Measurements from ENCODE around the gene ATP5F1E.
"Not testable (repeated sequence)": the region's sequence is repeated elsewhere in the genome, so short reads cannot be mapped to it uniquely, and the experiment has no call there.

Gene ATP5F1E

GRCh38 chr20:58985656-58986055, 46.5 kb downstream of the ATP5F1E start:
- Histone ChIP-seq H3K9ac (ENCODE audit: low read length) (no peak overlapping the region), H3K36me3 (ENCODE audit: control insufficient read depth, insufficient read depth, low read length, severe bottlenecking) (peaks cover 43% of the 10 kb centered on the region), H3K9me3 (ENCODE audit: control insufficient read depth, low read length) (no peaks in the 10 kb centered on the region), H3K27me3 (replicated peaks; ENCODE audit: control insufficient read depth, insufficient read depth, low read length) (no peaks in the 10 kb centered on the region), H3K4me1 (ENCODE audit: control insufficient read depth, insufficient read depth, low read length) (peaks cover 31% of the 10 kb centered on the region), H3K4me3 (ENCODE audit: low read length) (no peak overlapping the region)
- no peak for DNase-seq (ENCODE audit: low read depth)

DNA sequence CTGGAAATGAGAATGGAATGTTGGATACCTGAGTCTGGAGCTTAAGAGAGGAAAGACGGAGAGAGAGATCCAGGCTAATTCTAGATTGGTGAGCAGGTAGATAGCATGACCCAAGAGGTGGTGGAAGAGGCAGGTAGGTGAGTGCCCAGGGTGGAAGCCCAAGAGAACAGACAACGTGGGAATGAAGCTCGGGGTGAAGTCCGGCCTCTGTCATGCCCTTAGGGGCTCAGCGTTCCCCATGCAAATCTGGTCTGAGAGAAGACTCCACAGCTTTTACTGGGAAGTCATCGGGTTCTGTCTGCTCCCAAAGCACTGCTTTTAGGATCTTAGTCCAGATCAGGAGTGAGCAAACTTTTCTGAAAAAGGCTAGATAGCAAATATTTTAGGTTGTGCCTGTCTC, 47.4 kb downstream of the ATP5F1E start:
- DNase-seq (ENCODE audit: low read depth) = no peak
- no peak overlapping the region for H3K9ac ChIP-seq (ENCODE audit: low read length)
- H3K9me3 ChIP-seq (ENCODE audit: control insufficient read depth, low read length) = no peaks in the 10 kb centered on the region
- H3K36me3 ChIP-seq (ENCODE audit: control insufficient read depth, insufficient read depth, low read length, severe bottlenecking) = peaks cover 35% of the 10 kb centered on the region
- H3K4me1 ChIP-seq (ENCODE audit: control insufficient read depth, insufficient read depth, low read length) = peaks cover 34% of the 10 kb centered on the region
- H3K27me3 ChIP-seq (replicated peaks; ENCODE audit: control insufficient read depth, insufficient read depth, low read length) = no peaks in the 10 kb centered on the region
- no peak overlapping the region for H3K4me3 ChIP-seq (ENCODE audit: low read length)

GRCh38 chr20:58983115-58983468, 49.0 kb downstream of the ATP5F1E start:
- peaks cover 34% of the 10 kb centered on the region for H3K4me1 ChIP-seq (ENCODE audit: control insufficient read depth, insufficient read depth, low read length)
- not testable (repeated sequence) for H3K9ac ChIP-seq (ENCODE audit: low read length)

GRCh38 chr20:58982406-58983114, 49.6 kb downstream of the ATP5F1E start:
- DNase-seq (ENCODE audit: low read depth) = no peak
- peaks cover 14% of the 10 kb centered on the region for H3K36me3 ChIP-seq (ENCODE audit: control insufficient read depth, insufficient read depth, low read length, severe bottlenecking)
- H3K27me3 ChIP-seq (replicated peaks; ENCODE audit: control insufficient read depth, insufficient read depth, low read length) = no peaks in the 10 kb centered on the region
- H3K4me1 ChIP-seq (ENCODE audit: control insufficient read depth, insufficient read depth, low read length) = peaks cover 34% of the 10 kb centered on the region
- peak overlapping the region; percentile 94 for H3K4me3 ChIP-seq (ENCODE audit: low read length)
- H3K9me3 ChIP-seq (ENCODE audit: control insufficient read depth, low read length) = no peaks in the 10 kb centered on the region
- no peak overlapping the region for H3K9ac ChIP-seq (ENCODE audit: low read length)

More at GRCh38 chr20:58983115-58983468, 49.0 kb downstream of the ATP5F1E start:
- H3K27me3 ChIP-seq (replicated peaks; ENCODE audit: control insufficient read depth, insufficient read depth, low read length); H3K9me3 ChIP-seq (ENCODE audit: control insufficient read depth, low read length); DNase-seq (ENCODE audit: low read depth); H3K4me3 ChIP-seq (ENCODE audit: low read length): not testable (repeated sequence)
- H3K36me3 ChIP-seq (ENCODE audit: control insufficient read depth, insufficient read depth, low read length, severe bottlenecking) = peaks cover 19% of the 10 kb centered on the region

DNA sequence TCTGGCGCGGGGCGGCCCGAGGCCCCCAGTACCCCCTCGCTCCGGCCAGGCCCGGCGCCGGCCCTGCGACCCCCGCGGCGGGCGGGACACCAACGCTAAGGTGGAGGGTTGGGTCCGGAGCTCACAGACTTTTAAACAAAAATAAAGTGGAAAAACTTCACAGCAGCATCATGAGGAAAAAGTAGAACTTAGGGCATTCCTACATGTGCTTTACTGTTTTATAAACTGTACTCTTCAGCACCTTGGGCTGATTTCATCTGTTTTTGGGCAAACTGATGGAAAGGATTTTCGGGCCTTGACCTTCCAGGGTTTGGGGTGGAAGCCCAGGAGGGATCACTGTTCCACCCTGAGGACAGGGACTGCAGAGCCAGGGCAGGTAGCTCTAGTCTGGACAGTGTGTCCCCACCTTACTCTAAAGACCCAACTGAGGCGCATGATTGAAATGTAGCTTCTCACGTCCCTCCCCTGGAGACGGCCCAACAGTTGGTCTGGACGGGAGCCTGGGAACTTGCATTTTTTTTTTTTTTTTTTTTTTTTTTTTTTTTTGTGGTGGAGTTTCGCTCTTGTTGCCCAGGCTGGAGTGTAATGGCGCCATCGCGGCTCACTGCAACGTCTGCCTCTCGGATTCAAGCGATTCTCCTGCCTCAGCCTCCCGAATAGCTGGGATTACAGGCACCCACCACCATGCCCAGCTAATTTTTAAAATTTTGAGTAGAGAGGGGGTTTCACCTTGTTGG, 50.3 kb downstream of the ATP5F1E start:
- Histone ChIP-seq H3K9ac (ENCODE audit: low read length) (peak overlapping the region; percentile 90), H3K4me3 (ENCODE audit: low read length) (peak overlapping the region; percentile 94), H3K4me1 (ENCODE audit: control insufficient read depth, insufficient read depth, low read length) (peaks cover 34% of the 10 kb centered on the region), H3K36me3 (ENCODE audit: control insufficient read depth, insufficient read depth, low read length, severe bottlenecking) (peaks cover 6% of the 10 kb centered on the region), H3K9me3 (ENCODE audit: control insufficient read depth, low read length) (no peaks in the 10 kb centered on the region), H3K27me3 (replicated peaks; ENCODE audit: control insufficient read depth, insufficient read depth, low read length) (no peaks in the 10 kb centered on the region)
- peak; percentile 39 for DNase-seq (ENCODE audit: low read depth)

- Histone ChIP-seq H3K4me1 (ENCODE audit: control insufficient read depth, insufficient read depth, low read length) (peaks cover 33% of the 10 kb centered on the region), H3K9me3 (ENCODE audit: control insufficient read depth, low read length) (peaks cover 7% of the 10 kb centered on the region), H3K4me3 (ENCODE audit: low read length) (peak within 1 kb of the TSS; percentile 94), H3K9ac (ENCODE audit: low read length) (peak within 1 kb of the TSS; percentile 90), H3K27me3 (replicated peaks; ENCODE audit: control insufficient read depth, insufficient read depth, low read length) (no peaks in the 10 kb centered on the region), H3K36me3 (ENCODE audit: control insufficient read depth, insufficient read depth, low read length, severe bottlenecking) (no peaks in the 10 kb centered on the region)
- DNase-seq (ENCODE audit: low read depth) = peak; percentile 96
Measured at GRCh38 chr20:58980711-58981627, 51.2 kb downstream of the ATP5F1E start, which contains the start of gene NELFCD. Gene NELFCD (plus strand): TSS chr20:58981256. CDS start chr20:58981310, 54 bp downstream.

DNA sequence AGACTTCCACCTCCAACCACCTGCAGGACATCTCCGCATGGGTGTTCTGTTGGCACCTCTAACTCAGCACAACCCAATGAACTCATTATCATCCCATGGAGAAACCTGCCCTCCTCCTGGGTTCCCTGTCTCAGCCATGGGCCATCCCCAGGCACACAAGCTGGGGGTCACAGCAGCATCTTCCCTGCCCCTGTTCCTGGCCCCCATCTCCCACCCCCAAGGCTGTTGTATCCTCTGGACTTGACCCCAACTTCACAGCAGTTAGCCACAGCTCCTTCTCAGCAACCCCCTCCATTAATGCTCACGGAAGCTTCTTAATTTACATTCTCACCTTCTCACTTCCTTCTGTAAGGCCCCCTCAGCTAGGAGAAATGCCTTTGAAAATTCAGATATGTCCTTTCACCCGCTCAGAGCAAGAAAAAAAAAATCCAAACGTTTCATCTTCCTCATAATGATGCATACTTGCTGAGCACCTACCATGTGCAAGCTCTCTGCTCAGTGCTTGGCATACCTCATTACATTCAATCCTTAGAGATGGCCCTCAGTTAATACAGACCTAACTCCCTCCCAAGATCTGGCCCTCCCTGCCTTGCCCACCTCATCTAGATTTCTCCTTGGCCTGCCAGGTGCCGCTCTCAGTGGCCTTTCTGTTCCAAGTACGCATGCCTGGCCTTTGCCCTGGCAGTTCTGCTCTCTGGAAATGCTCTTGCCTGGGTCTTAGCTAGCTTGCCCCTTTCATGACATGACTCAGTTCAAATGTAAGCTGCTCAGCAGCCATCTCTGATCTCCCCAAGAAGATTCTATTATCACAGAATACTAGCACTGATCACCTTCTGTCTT, 53.6 kb downstream of the ATP5F1E start:
- H3K4me1 ChIP-seq (ENCODE audit: control insufficient read depth, insufficient read depth, low read length) = peaks cover 13% of the 10 kb centered on the region
- H3K4me3 ChIP-seq (ENCODE audit: low read length) = no peak overlapping the region
- H3K36me3 ChIP-seq (ENCODE audit: control insufficient read depth, insufficient read depth, low read length, severe bottlenecking) = no peaks in the 10 kb centered on the region
- H3K27me3 ChIP-seq (replicated peaks; ENCODE audit: control insufficient read depth, insufficient read depth, low read length) = no peaks in the 10 kb centered on the region
- peaks cover 18% of the 10 kb centered on the region for H3K9me3 ChIP-seq (ENCODE audit: control insufficient read depth, low read length)
- no peak for DNase-seq (ENCODE audit: low read depth)
- H3K9ac ChIP-seq (ENCODE audit: low read length) = no peak overlapping the region

DNA sequence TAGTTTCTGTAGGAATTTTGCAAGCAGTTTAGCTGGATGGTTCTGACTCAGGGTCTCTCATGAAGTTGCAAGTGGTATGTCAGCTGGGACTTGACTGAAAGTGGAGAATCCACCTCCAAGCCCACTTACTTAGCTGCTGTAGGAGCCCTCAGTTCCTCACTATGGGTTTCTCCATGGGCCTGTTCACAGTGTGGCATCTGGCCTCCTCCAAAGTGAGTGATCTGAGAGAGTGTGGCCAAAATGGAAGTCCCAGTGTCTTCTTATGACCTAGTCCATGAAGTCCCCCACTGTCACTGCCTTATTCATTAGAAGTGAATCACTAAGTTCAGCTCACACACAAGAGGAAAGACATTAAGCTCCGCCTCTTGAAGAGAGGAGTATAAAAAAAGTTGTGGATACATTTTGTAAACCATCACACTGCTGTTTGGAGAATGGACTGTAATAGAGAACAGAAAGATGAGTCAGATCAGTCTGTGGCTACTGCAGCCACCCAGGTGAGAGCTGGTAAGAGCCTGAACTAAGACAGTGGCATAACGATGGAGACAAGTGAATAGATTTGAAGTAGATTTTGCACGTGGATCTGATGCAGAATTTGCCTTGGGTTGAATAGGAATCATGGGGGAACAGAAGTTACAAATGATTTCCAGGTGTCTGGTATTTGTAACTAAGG, 55.9 kb downstream of the ATP5F1E start:
- Histone ChIP-seq H3K9ac (ENCODE audit: low read length) (no peak overlapping the region), H3K36me3 (ENCODE audit: control insufficient read depth, insufficient read depth, low read length, severe bottlenecking) (no peaks in the 10 kb centered on the region), H3K9me3 (ENCODE audit: control insufficient read depth, low read length) (peaks cover 18% of the 10 kb centered on the region), H3K4me1 (ENCODE audit: control insufficient read depth, insufficient read depth, low read length) (peaks cover 4% of the 10 kb centered on the region), H3K4me3 (ENCODE audit: low read length) (no peak overlapping the region), H3K27me3 (replicated peaks; ENCODE audit: control insufficient read depth, insufficient read depth, low read length) (no peaks in the 10 kb centered on the region)
- no peak for DNase-seq (ENCODE audit: low read depth)

Measured in adipocyte (in vitro differentiated cells).